Measurements from ENCODE around the gene PKLR.
"Not testable (repeated sequence)": the region's sequence is repeated elsewhere in the genome, so short reads cannot be mapped to it uniquely, and the experiment has no call there.

PKLR gene

GRCh38 chr1:155301342-155301841 is at the start of gene PKLR:
Gene PKLR (minus strand): TSS chr1:155301438. CDS start chr1:155301395, 43 bp downstream.
- DNase-seq, result no peak

GRCh38 chr1:155342842-155343241 is 41.6 kb upstream of the PKLR start:
- no peak for DNase-seq

GRCh38 chr1:155339515-155340097 is 38.4 kb upstream of the PKLR start:
- no peak for DNase-seq

GRCh38 chr1:155334962-155335361 is 33.7 kb upstream of the PKLR start:
- DNase-seq, result no peak

- no peak for DNase-seq
Observed at GRCh38 chr1:155329980-155330598, 28.9 kb upstream of the PKLR start.

GRCh38 chr1:155328856-155329255 is 27.6 kb upstream of the PKLR start:
- DNase-seq, result not testable (repeated sequence)

GRCh38 chr1:155327981-155328380 is 26.7 kb upstream of the PKLR start:
- DNase-seq, result no peak

GRCh38 chr1:155326631-155327037 is 25.4 kb upstream of the PKLR start:
- no peak for DNase-seq

- DNase-seq, result no peak
Observed at GRCh38 chr1:155326020-155326526, 24.8 kb upstream of the PKLR start.

GRCh38 chr1:155325603-155325893 is 24.3 kb upstream of the PKLR start:
- no peak for DNase-seq

GRCh38 chr1:155324717-155325602 is 23.7 kb upstream of the PKLR start:
- no peak for DNase-seq

- DNase-seq, result peak; percentile 93
Observed at GRCh38 chr1:155324037-155324716, 22.9 kb upstream of the PKLR start.

- DNase-seq, result peak; percentile 27
Observed at GRCh38 chr1:155323729-155324036, 22.4 kb upstream of the PKLR start.

GRCh38 chr1:155322953-155323728 is 21.9 kb upstream of the PKLR start:
- no peak for DNase-seq

- DNase-seq, result no peak
Observed at GRCh38 chr1:155322571-155322952, 21.3 kb upstream of the PKLR start.

GRCh38 chr1:155321639-155322503 is 20.6 kb upstream of the PKLR start:
- no peak for DNase-seq

GRCh38 chr1:155320661-155321617 is 19.7 kb upstream of the PKLR start, which contains the start of gene RUSC1:
Gene RUSC1 (plus strand): TSS chr1:155320894. CDS start chr1:155321774, 880 bp downstream.
- DNase-seq, result no peak

- no peak for DNase-seq
Observed at GRCh38 chr1:155320252-155320651, 19.0 kb upstream of the PKLR start.

GRCh38 chr1:155319536-155319935 is 18.3 kb upstream of the PKLR start:
- DNase-seq, result no peak

GRCh38 chr1:155318082-155318481 is 16.8 kb upstream of the PKLR start:
- DNase-seq, result no peak

Measured in SIG-M5 (cell line).